C4-2B (cell line): Measurements from ENCODE around the gene UBE2V1.

Experiments used
- CTCF ChIP-seq: fragments of 450-650 bp; conservative IDR thresholded peaks from 2 replicates; pipeline ENCODE4 v1.5.1; 2017; ENCODE audit warnings: mild to moderate bottlenecking
- ZFX ChIP-seq: fragments of 450-650 bp; IDR thresholded peaks from 2 replicates; pipeline ENCODE4 v1.6.1; 2017

DNA sequence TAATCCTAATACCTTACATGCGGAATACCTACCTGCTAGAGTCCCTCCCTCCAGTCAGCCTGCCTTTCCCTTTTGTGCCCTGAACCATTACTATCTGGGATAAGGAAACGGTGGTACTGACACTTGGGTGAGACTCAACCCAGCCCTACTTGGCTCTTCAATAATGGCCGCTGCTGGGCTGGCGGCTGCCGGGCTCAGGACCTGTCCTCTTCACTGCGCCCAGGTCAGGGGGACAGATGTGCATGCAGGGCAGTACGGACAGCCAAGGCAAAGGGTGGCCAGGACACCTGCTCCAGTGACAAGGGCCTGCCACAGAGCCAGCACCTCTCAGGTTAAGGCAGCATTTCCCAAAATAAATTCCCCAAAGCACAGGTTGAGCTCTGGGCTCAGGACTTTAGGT lies 29.9 kb downstream of the UBE2V1 start:
- TF ChIP-seq CTCF (no peak), ZFX (no peak)
